SK-N-MC (cell line): Measurements from ENCODE around the gene PTCSC3.

Experiments
- EZH2 ChIP-seq: fragments of 200-600 bp; sonication (generic); IDR thresholded peaks from one replicate; pipeline ENCODE4 v1.6.1; 2017; ENCODE audit warnings: antibody characterized with exemption
- FOXP2 ChIP-seq: optimal IDR thresholded peaks from 2 replicates; pipeline ENCODE3; 2011; ENCODE audit warnings: mild to moderate bottlenecking, moderate library complexity; ENCODE audit not compliant: insufficient read depth; ENCODE audit errors: extremely low read length, control extremely low read depth
- POLR2AphosphoS5 ChIP-seq: IDR thresholded peaks from 2 replicates; pipeline ENCODE4 v1.6.1; 2012; ENCODE audit warnings: mild to moderate bottlenecking, low read depth, low read length, borderline replicate concordance

DNA sequence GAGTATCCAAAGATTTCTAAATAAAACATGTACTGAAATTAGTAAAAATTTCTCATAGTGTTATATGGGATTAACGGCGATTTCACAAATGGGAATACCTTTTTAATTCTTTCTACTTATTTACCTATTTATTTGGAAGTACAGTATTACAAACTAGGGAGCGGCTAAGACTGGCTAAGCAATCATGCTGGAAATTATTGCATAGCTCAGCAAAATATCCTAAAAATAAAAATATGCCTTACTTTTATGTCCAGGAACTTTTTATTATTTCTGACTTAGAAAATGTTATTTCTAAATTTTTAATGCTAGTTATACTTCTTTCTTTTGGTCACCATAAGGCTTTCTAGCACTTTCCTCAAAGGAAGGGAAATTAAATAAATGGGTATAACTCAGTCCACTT lies 36.5 kb upstream of the PTCSC3 start:
- no peak for TF ChIP-seq POLR2AphosphoS5
- no peak for TF ChIP-seq EZH2
- no peak for TF ChIP-seq FOXP2
